LNCaP clone FGC (cell line): Measurements from ENCODE around the gene TMCC2.

Experiments
- DNase-seq: peaks from one replicate; pipeline ENCODE4 v3.0.0-alpha.2; 2011; ENCODE audit warnings: low read depth
- H3K4me3 ChIP-seq: 2 replicates; pipeline ENCODE4 v1.5.1; 2011; ENCODE audit warnings: mild to moderate bottlenecking, low read depth, low read length, control low read depth
- CTCF ChIP-seq: IDR thresholded peaks from 2 replicates; pipeline ENCODE4 v1.5.1; 2012; ENCODE audit warnings: mild to moderate bottlenecking; ENCODE audit not compliant: control insufficient read depth, insufficient read depth; ENCODE audit errors: extremely low read depth

TMCC2 gene

DNA sequence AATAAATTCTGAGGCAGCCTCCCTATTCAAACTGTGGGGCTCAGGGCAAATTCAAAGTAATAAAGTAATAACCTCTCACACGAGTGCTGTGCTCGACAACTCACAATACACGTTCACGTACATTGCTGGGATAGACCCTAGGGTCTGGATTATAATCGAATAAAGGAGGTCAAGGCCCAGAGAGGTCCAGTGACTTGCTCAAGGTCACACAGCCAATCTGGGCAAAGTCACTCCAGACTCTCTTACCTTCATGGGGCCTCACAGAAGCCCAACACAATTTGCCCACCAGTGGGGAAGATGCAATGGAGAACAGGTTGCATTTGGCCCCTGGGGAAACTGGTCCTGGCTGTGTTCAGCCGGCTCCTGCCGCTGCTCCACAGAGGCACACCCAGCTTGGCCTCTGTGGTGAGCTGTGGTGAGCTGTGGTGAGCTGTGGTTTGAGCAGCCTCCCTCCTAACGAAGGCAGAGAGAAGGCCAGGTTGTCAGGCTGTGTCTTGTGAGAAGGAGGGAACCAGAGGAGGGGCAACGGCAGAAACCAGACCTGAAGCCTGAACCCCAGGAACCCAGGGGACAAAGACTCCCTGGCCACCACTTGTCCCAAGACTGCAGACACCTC is 58.7 kb downstream of the TMCC2 start:
- TF ChIP-seq CTCF, result no peak
- no peak overlapping the region for H3K4me3 ChIP-seq
- no peak for DNase-seq

DNA sequence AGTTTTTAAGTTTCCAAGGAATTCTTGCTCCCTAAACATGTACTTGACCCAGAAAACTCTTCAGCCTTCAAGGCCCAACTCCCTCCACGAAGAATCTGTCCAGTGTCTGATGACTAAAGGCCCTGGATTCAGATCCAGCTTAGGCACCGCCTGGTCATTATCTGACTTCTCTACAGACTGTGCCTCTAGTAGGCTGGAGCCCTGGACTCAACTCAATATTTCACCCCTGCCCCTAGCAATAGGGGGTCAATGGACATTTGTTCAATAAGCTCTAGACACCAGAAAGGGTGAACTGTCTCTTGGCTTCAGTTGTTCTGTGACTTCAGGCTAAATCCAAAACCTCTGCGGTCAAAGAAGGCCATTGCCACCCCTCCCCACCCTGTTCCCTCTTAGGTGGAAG is 59.3 kb downstream of the TMCC2 start:
- DNase-seq, result no peak
- no peak overlapping the region for H3K4me3 ChIP-seq
- TF ChIP-seq CTCF, result no peak

DNA sequence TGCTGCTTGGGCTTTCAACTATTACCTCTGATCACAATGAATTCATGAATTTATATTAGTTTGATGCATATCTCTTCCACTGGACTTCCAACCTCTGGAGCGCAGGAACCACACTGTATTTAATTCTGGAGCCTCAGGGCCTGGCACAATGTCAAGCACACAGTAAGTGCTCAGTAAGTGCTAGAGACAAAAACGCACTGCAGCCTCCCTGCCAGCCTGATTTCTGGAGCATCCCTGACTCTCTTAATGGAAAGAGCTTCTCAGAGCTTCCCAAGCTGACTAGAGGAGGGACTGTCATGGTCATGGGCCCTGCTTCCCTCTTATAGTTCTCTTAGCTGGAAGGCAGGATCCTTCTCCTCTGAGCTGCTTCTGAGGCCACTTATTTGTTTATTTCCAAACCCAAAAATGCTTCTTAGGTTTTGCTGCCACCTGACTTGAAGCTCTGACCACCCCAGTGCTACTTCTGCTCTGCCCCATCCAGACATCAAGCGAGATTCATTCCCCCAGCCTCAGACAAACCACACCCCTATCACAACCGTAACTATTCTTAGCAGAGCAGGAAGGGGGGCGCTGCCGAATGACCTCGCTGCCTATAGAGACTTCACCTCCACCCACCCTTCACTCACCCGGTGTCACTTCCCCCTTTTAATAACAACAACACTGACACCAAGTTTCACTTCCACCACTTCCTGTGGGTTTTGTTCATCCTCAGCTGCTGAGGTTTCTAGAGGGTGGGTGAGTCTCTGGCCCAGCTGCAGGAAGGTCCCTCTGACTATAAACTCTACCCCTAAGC is 60.2 kb downstream of the TMCC2 start:
- no peak overlapping the region for H3K4me3 ChIP-seq
- no peak for TF ChIP-seq CTCF
- no peak for DNase-seq

- TF ChIP-seq CTCF, result no peak
- H3K4me3 ChIP-seq, result no peak overlapping the region
- no peak for DNase-seq
Observed at GRCh38 chr1:205291596-205291995, 63.9 kb downstream of the TMCC2 start.

GRCh38 chr1:205293350-205294074 is 65.8 kb downstream of the TMCC2 start:
- DNase-seq, result no peak
- H3K4me3 ChIP-seq, result no peak overlapping the region
- no peak for TF ChIP-seq CTCF

GRCh38 chr1:205294175-205294917 is 66.6 kb downstream of the TMCC2 start:
- no peak for TF ChIP-seq CTCF
- no peak overlapping the region for H3K4me3 ChIP-seq
- no peak for DNase-seq
